Measurements from ENCODE around the gene FKTN. TPM values are rescaled to one million over a fixed set of nuclear protein-coding genes. Genes with fewer than 3 reads are reported as not detected.

The FKTN gene
- total and polyA plus RNA-seq, 8 donors = 1.7 to 39.7 (median 4.1) TPM

- intact Hi-C loops (cut with DNase I; ENCODE audit: low total_unique reads) = no loop called here
- no peak for DNase-seq
- H3K27me3 ChIP-seq = no peaks in the 10 kb centered on the region
- peaks cover 0 to 70% (median 46%) of the 10 kb centered on the region in 4 donors for H3K36me3 ChIP-seq
- no peak overlapping the region for H3K27ac ChIP-seq
- peaks cover 0 to 10% (median 2%) of the 10 kb centered on the region in 4 donors for H3K9me3 ChIP-seq
- H3K4me1 ChIP-seq = no peaks in the 10 kb centered on the region
- TF ChIP-seq POLR2AphosphoS5 (IDR thresholded peaks at IDR 0.05) = no peak
- TF ChIP-seq POLR2A (IDR thresholded peaks at IDR 0.05) = no peak
- no peak for TF ChIP-seq EP300 (IDR thresholded peaks at IDR 0.05)
- TF ChIP-seq, protein P1, sequence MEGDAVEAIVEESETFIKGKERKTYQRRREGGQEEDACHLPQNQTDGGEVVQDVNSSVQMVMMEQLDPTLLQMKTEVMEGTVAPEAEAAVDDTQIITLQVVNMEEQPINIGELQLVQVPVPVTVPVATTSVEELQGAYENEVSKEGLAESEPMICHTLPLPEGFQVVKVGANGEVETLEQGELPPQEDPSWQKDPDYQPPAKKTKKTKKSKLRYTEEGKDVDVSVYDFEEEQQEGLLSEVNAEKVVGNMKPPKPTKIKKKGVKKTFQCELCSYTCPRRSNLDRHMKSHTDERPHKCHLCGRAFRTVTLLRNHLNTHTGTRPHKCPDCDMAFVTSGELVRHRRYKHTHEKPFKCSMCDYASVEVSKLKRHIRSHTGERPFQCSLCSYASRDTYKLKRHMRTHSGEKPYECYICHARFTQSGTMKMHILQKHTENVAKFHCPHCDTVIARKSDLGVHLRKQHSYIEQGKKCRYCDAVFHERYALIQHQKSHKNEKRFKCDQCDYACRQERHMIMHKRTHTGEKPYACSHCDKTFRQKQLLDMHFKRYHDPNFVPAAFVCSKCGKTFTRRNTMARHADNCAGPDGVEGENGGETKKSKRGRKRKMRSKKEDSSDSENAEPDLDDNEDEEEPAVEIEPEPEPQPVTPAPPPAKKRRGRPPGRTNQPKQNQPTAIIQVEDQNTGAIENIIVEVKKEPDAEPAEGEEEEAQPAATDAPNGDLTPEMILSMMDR (IDR thresholded peaks at IDR 0.05) = no peak
- no peak overlapping the region for H3K4me3 ChIP-seq
Observed at GRCh38 chr9:105639936-105640335, 82.0 kb downstream of the FKTN start.

- TF ChIP-seq, protein P1 (IDR thresholded peaks at IDR 0.05) = no peak
- no peak for TF ChIP-seq EP300 (IDR thresholded peaks at IDR 0.05)
- TF ChIP-seq POLR2AphosphoS5 (IDR thresholded peaks at IDR 0.05) = no peak
- Histone ChIP-seq H3K4me1 (no peaks in the 10 kb centered on the region), H3K27ac (no peak overlapping the region), H3K4me3 (no peak overlapping the region), H3K9me3 (peaks cover 0 to 10% (median 2%) of the 10 kb centered on the region in 4 donors), H3K36me3 (peaks cover 0 to 33% (median 18%) of the 10 kb centered on the region in 4 donors), H3K27me3 (no peaks in the 10 kb centered on the region)
- intact Hi-C loops (cut with DNase I; ENCODE audit: low total_unique reads) = no loop called here
- DNase-seq = no peak
Observed at GRCh38 chr9:105643795-105644194, 85.9 kb downstream of the FKTN start.

DNA sequence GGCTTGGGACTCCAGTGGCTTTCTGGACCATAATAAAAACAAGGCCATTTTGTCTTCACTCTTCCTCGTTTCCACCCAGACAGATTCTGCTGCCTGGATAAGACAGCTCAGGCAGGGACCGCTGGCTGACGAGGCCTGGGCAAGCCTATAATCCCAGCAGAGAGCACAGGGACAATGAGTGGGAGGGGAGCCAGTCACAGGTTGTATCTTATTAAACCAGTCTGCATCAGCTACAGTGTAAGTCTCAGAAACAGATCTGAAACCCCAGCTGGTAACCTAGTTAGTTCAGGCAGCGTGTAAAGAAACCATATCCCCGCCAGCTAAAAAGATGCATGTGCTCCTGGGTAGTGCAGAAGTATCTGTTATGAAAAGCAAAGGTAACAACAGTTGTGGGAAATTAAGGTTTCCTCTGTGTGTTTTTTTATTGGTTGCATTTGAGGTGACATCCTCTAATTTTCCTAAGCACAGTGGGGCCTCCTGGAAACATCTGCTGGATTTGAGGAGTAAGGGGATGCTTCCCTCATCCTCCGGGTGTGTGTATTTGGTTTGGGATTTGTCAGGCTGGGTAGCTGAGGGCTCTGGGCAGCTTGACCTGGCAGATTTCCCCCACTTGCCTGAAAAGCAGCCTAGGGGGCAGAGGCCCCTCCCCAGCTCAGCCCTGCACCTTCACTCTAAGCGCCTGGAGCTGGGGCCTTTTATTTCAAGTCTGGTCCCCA lies 89.1 kb downstream of the FKTN start:
- Histone ChIP-seq H3K9me3 (peaks cover 0 to 3% (median under 1%) of the 10 kb centered on the region in 4 donors), H3K36me3 (peaks cover 0 to 1% (median 0%) of the 10 kb centered on the region in 4 donors), H3K4me1 (no peaks in the 10 kb centered on the region), H3K27me3 (no peaks in the 10 kb centered on the region), H3K4me3 (no peak overlapping the region), H3K27ac (no peak overlapping the region)
- WGBS, 5 donors = 84 to 92% (median 88%) methylated on average over 7 of the region's 7 CpGs
- intact Hi-C loops (cut with DNase I; ENCODE audit: low total_unique reads) = no loop called here
- DNase-seq = no peak
- TF ChIP-seq, protein P1 (IDR thresholded peaks at IDR 0.05) = no peak
- no peak for TF ChIP-seq POLR2AphosphoS5 (IDR thresholded peaks at IDR 0.05)

- 67 to 80% (median 69%) methylated on average over 12 of the region's 12 CpGs for WGBS, 5 donors
- intact Hi-C loops (cut with DNase I; ENCODE audit: low total_unique reads) = no loop called here
- no peak for DNase-seq
- TF ChIP-seq POLR2AphosphoS5 (IDR thresholded peaks at IDR 0.05) = no peak
- TF ChIP-seq POLR2A (IDR thresholded peaks at IDR 0.05) = no peak
- TF ChIP-seq, protein P1 (IDR thresholded peaks at IDR 0.05) = no peak
- TF ChIP-seq EP300 (IDR thresholded peaks at IDR 0.05) = no peak
- no peaks in the 10 kb centered on the region for H3K36me3 ChIP-seq
- no peak overlapping the region for H3K4me3 ChIP-seq
- H3K4me1 ChIP-seq = no peaks in the 10 kb centered on the region
- H3K9me3 ChIP-seq = no peaks in the 10 kb centered on the region
- no peaks in the 10 kb centered on the region for H3K27me3 ChIP-seq
- H3K27ac ChIP-seq = no peak overlapping the region
Observed at GRCh38 chr9:105647595-105648349, 89.8 kb downstream of the FKTN start.

All from stomach (tissue), 9 donors.